HFFc6 (cell line): Measurements from ENCODE around the gene ADCY6. TPM values are rescaled to one million over a fixed set of nuclear protein-coding genes. Genes with fewer than 3 reads are reported as not detected.

ENCODE experiments used
- DNase-seq: peaks from one replicate; pipeline ENCODE4 v3.0.0-alpha.2; 2018
- H3K27ac Mint-ChIP-seq: 2 replicates; pipeline ENCODE4 v1.8.0; 2020; ENCODE audit warnings: mild to moderate bottlenecking, mixed read lengths
- H3K27me3 Mint-ChIP-seq: 2 replicates; pipeline ENCODE4 v1.8.0; 2021; ENCODE audit warnings: mild to moderate bottlenecking, moderate library complexity, mixed read lengths; ENCODE audit not compliant: insufficient read depth
- H3K36me3 Mint-ChIP-seq: 2 replicates; pipeline ENCODE4 v1.8.0; 2021; ENCODE audit warnings: low read depth, mixed read lengths
- H3K4me1 Mint-ChIP-seq: 2 replicates; pipeline ENCODE4 v1.8.0; 2020; ENCODE audit warnings: low read depth, mixed read lengths
- H3K4me3 Mint-ChIP-seq: 2 replicates; pipeline ENCODE4 v1.8.0; 2020; ENCODE audit warnings: mild to moderate bottlenecking, moderate library complexity, mixed read lengths
- H3K9me3 Mint-ChIP-seq: 2 replicates; pipeline ENCODE4 v1.8.0; 2020; ENCODE audit warnings: mild to moderate bottlenecking, mixed read lengths
- CTCF ChIP-seq: fragments of 200-600 bp; sonication (generic); IDR thresholded peaks from 2 replicates; pipeline ENCODE4 v1.5.0; 2021; ENCODE audit warnings: antibody characterized with exemption, mild to moderate bottlenecking
- total RNA-seq, 6 experiments: library from RNA; stranded (reverse); fragmentation: NEBNext Ultra II Directional; extraction: Animal tissue kit (Norgen Biotek cat#: 25700); gene quantifications; 2 replicates in 1 of 6; 3 replicates in 5 of 6; pipeline ENCODE4 v1.2.3, GENCODE V29; 2021

Gene ADCY6
- total RNA-seq, 6 experiments from 2014 or later = 20.3 to 31.6 (median 22.4) TPM

GRCh38 chr12:48775991-48776649 lies 12.8 kb downstream of the ADCY6 start:
- H3K36me3 Mint-ChIP-seq = peaks cover 28% of the 10 kb centered on the region
- no peak overlapping the region for H3K4me3 Mint-ChIP-seq
- H3K27me3 Mint-ChIP-seq = no peaks in the 10 kb centered on the region
- H3K9me3 Mint-ChIP-seq = no peaks in the 10 kb centered on the region
- TF ChIP-seq CTCF = no peak
- no peak overlapping the region for H3K27ac Mint-ChIP-seq
- DNase-seq = no peak
- H3K4me1 Mint-ChIP-seq = peaks cover 18% of the 10 kb centered on the region

GRCh38 chr12:48775299-48775698 lies 13.6 kb downstream of the ADCY6 start:
- no peak overlapping the region for H3K4me3 Mint-ChIP-seq
- no peak for TF ChIP-seq CTCF
- H3K9me3 Mint-ChIP-seq = no peaks in the 10 kb centered on the region
- H3K4me1 Mint-ChIP-seq = peaks cover 13% of the 10 kb centered on the region
- H3K27ac Mint-ChIP-seq = no peak overlapping the region
- H3K36me3 Mint-ChIP-seq = peaks cover 29% of the 10 kb centered on the region
- no peak for DNase-seq
- no peaks in the 10 kb centered on the region for H3K27me3 Mint-ChIP-seq

GRCh38 chr12:48774516-48774915 lies 14.4 kb downstream of the ADCY6 start:
- TF ChIP-seq CTCF = no peak
- no peak for DNase-seq
- peaks cover 5% of the 10 kb centered on the region for H3K4me1 Mint-ChIP-seq
- H3K27ac Mint-ChIP-seq = no peak overlapping the region
- H3K9me3 Mint-ChIP-seq = no peaks in the 10 kb centered on the region
- H3K27me3 Mint-ChIP-seq = no peaks in the 10 kb centered on the region
- H3K4me3 Mint-ChIP-seq = no peak overlapping the region
- H3K36me3 Mint-ChIP-seq = peaks cover 29% of the 10 kb centered on the region

- no peaks in the 10 kb centered on the region for H3K9me3 Mint-ChIP-seq
- no peaks in the 10 kb centered on the region for H3K4me1 Mint-ChIP-seq
- H3K4me3 Mint-ChIP-seq = no peak overlapping the region
- DNase-seq = no peak
- peaks cover 23% of the 10 kb centered on the region for H3K36me3 Mint-ChIP-seq
- H3K27ac Mint-ChIP-seq = no peak overlapping the region
- TF ChIP-seq CTCF = no peak
- no peaks in the 10 kb centered on the region for H3K27me3 Mint-ChIP-seq
These were observed 15.2 kb downstream of the ADCY6 start for GRCh38 chr12:48773686-48774085.

- TF ChIP-seq CTCF = no peak
- Mint-ChIP-seq H3K4me1 (peaks cover under 1% of the 10 kb centered on the region; the same call in 1 of the 2 replicates), H3K27me3 (no peaks in the 10 kb centered on the region), H3K4me3 (no peak overlapping the region), H3K36me3 (peaks cover 17% of the 10 kb centered on the region), H3K27ac (no peak overlapping the region), H3K9me3 (no peaks in the 10 kb centered on the region)
- DNase-seq = no peak
These were observed 17.2 kb downstream of the ADCY6 start for GRCh38 chr12:48771588-48772112.
